ENCODE data around the gene NEDD4. TPM values are rescaled to one million over a fixed set of nuclear protein-coding genes. Genes with fewer than 3 reads are reported as not detected.
"Not testable (repeated sequence)": the region's sequence is repeated elsewhere in the genome, so short reads cannot be mapped to it uniquely, and the experiment has no call there.

The NEDD4 gene
- total and polyA plus RNA-seq, 4 donors, result 3.5 to 22.0 (median 7.7) TPM

- WGBS, 2 donors, result 87 to 91% methylated on average over 5 of the region's 5 CpGs
- DNase-seq (no peak), ATAC-seq (ENCODE audit: insufficient read depth, low FRiP score) (no peak)
- Histone ChIP-seq H3K27me3 (ENCODE audit: control insufficient read depth in 3 of 3, insufficient read depth in 3 of 3, low read length in 2 of 3) (no peaks in the 10 kb centered on the region), H3K4me3 (no peak overlapping the region), H3K27ac (ENCODE audit: low read depth in 1 of 2, low read length in 1 of 2) (no peak overlapping the region), H3K9me3 (ENCODE audit: control insufficient read depth in 4 of 4, insufficient read depth in 3 of 4, low read length in 3 of 4) (no peaks in the 10 kb centered on the region), H3K36me3 (ENCODE audit: control insufficient read depth in 4 of 4, insufficient read depth in 4 of 4, low read length in 4 of 4) (no peaks in the 10 kb centered on the region), H3K4me1 (ENCODE audit: control insufficient read depth in 5 of 5, insufficient read depth in 5 of 5, low read length in 5 of 5) (no peaks in the 10 kb centered on the region), H3K9ac (ENCODE audit: insufficient read depth in 1 of 2, low read length in 2 of 2) (no peak overlapping the region)
- no peak for TF ChIP-seq CTCF (IDR thresholded peaks at IDR 0.05; ENCODE audit: control extremely low read depth, extremely low read depth)
Observed at GRCh38 chr15:56017511-56017910, 24.1 kb upstream of the NEDD4 start.

- TF ChIP-seq CTCF (IDR thresholded peaks at IDR 0.05; ENCODE audit: control extremely low read depth, extremely low read depth), result no peak
- no peaks in the 10 kb centered on the region for H3K9me3 ChIP-seq (ENCODE audit: control insufficient read depth in 4 of 4, insufficient read depth in 3 of 4, low read length in 3 of 4)
- H3K27ac ChIP-seq (ENCODE audit: low read depth in 1 of 2, low read length in 1 of 2), result no peak overlapping the region
- H3K27me3 ChIP-seq (ENCODE audit: control insufficient read depth in 3 of 3, insufficient read depth in 3 of 3, low read length in 2 of 3), result no peaks in the 10 kb centered on the region
- DNase-seq, result no peak
- no peak overlapping the region for H3K9ac ChIP-seq (ENCODE audit: insufficient read depth in 1 of 2, low read length in 2 of 2)
- ATAC-seq (ENCODE audit: insufficient read depth, low FRiP score), result no peak
- H3K4me3 ChIP-seq, result no peak overlapping the region
- WGBS, 2 donors, result 83 to 94% methylated on average over 3 of the region's 3 CpGs
- no peaks in the 10 kb centered on the region for H3K36me3 ChIP-seq (ENCODE audit: control insufficient read depth in 4 of 4, insufficient read depth in 4 of 4, low read length in 4 of 4)
- no peaks in the 10 kb centered on the region for H3K4me1 ChIP-seq (ENCODE audit: control insufficient read depth in 5 of 5, insufficient read depth in 5 of 5, low read length in 5 of 5)
Observed at GRCh38 chr15:56016281-56016680, 22.9 kb upstream of the NEDD4 start.

- no peaks in the 10 kb centered on the region for H3K9me3 ChIP-seq (ENCODE audit: control insufficient read depth in 4 of 4, insufficient read depth in 3 of 4, low read length in 3 of 4)
- H3K36me3 ChIP-seq (ENCODE audit: control insufficient read depth in 4 of 4, insufficient read depth in 4 of 4, low read length in 4 of 4), result no peaks in the 10 kb centered on the region
- ATAC-seq (ENCODE audit: insufficient read depth, low FRiP score), result no peak
- TF ChIP-seq CTCF (IDR thresholded peaks at IDR 0.05; ENCODE audit: control extremely low read depth, extremely low read depth), result no peak
- H3K9ac ChIP-seq (ENCODE audit: insufficient read depth in 1 of 2, low read length in 2 of 2), result no peak overlapping the region
- H3K27me3 ChIP-seq (ENCODE audit: control insufficient read depth in 3 of 3, insufficient read depth in 3 of 3, low read length in 2 of 3), result no peaks in the 10 kb centered on the region
- 93% methylated on average over 4 of the region's 4 CpGs for WGBS, 2 donors
- H3K4me3 ChIP-seq, result no peak overlapping the region
- no peak overlapping the region for H3K27ac ChIP-seq (ENCODE audit: low read depth in 1 of 2, low read length in 1 of 2)
- H3K4me1 ChIP-seq (ENCODE audit: control insufficient read depth in 5 of 5, insufficient read depth in 5 of 5, low read length in 5 of 5), result no peaks in the 10 kb centered on the region
- DNase-seq, result no peak
Observed at GRCh38 chr15:56014677-56015076, 21.3 kb upstream of the NEDD4 start.

- not testable (repeated sequence) for DNase-seq; H3K4me3 ChIP-seq; H3K27me3 ChIP-seq (ENCODE audit: control insufficient read depth in 3 of 3, insufficient read depth in 3 of 3, low read length in 2 of 3); H3K9ac ChIP-seq (ENCODE audit: insufficient read depth in 1 of 2, low read length in 2 of 2); H3K27ac ChIP-seq (ENCODE audit: low read depth in 1 of 2, low read length in 1 of 2); H3K36me3 ChIP-seq (ENCODE audit: control insufficient read depth in 4 of 4, insufficient read depth in 4 of 4, low read length in 4 of 4); H3K9me3 ChIP-seq (ENCODE audit: control insufficient read depth in 4 of 4, insufficient read depth in 3 of 4, low read length in 3 of 4); H3K4me1 ChIP-seq (ENCODE audit: control insufficient read depth in 5 of 5, insufficient read depth in 5 of 5, low read length in 5 of 5); ATAC-seq (ENCODE audit: insufficient read depth, low FRiP score)
- WGBS, 2 donors, result 66 to 80% methylated on average over 39 to 40 of the region's 40 CpGs
Observed at GRCh38 chr15:56007053-56007452, 13.6 kb upstream of the NEDD4 start.

GRCh38 chr15:56006371-56006770, 13.0 kb upstream of the NEDD4 start:
- H3K9ac ChIP-seq (ENCODE audit: insufficient read depth in 1 of 2, low read length in 2 of 2); H3K4me3 ChIP-seq; H3K4me1 ChIP-seq (ENCODE audit: control insufficient read depth in 5 of 5, insufficient read depth in 5 of 5, low read length in 5 of 5); ATAC-seq (ENCODE audit: insufficient read depth, low FRiP score); H3K9me3 ChIP-seq (ENCODE audit: control insufficient read depth in 4 of 4, insufficient read depth in 3 of 4, low read length in 3 of 4); H3K27me3 ChIP-seq (ENCODE audit: control insufficient read depth in 3 of 3, insufficient read depth in 3 of 3, low read length in 2 of 3); H3K36me3 ChIP-seq (ENCODE audit: control insufficient read depth in 4 of 4, insufficient read depth in 4 of 4, low read length in 4 of 4); H3K27ac ChIP-seq (ENCODE audit: low read depth in 1 of 2, low read length in 1 of 2): not testable (repeated sequence)
- peak in 1 of 3 donors; percentile 17 for DNase-seq
- 54 to 84% methylated on average over 5 of the region's 5 CpGs for WGBS, 2 donors

- not testable (repeated sequence) for H3K4me1 ChIP-seq (ENCODE audit: control insufficient read depth in 5 of 5, insufficient read depth in 5 of 5, low read length in 5 of 5); H3K27me3 ChIP-seq (ENCODE audit: control insufficient read depth in 3 of 3, insufficient read depth in 3 of 3, low read length in 2 of 3); H3K27ac ChIP-seq (ENCODE audit: low read depth in 1 of 2, low read length in 1 of 2); H3K9me3 ChIP-seq (ENCODE audit: control insufficient read depth in 4 of 4, insufficient read depth in 3 of 4, low read length in 3 of 4); ATAC-seq (ENCODE audit: insufficient read depth, low FRiP score); H3K9ac ChIP-seq (ENCODE audit: insufficient read depth in 1 of 2, low read length in 2 of 2); H3K4me3 ChIP-seq; DNase-seq; H3K36me3 ChIP-seq (ENCODE audit: control insufficient read depth in 4 of 4, insufficient read depth in 4 of 4, low read length in 4 of 4)
- 59 to 73% methylated on average over 1 of the region's 1 CpG for WGBS, 2 donors
Observed at GRCh38 chr15:56004281-56004680, 10.9 kb upstream of the NEDD4 start.
